Neural cell (in vitro differentiated cells): ENCODE measurements around the gene TECRL.

Experiments used
- CTCF ChIP-seq: fragments of 450-650 bp; IDR thresholded peaks from 2 replicates; pipeline ENCODE4 v1.5.1; 2014; ENCODE audit warnings: antibody characterized with exemption, mild to moderate bottlenecking, moderate library complexity; ENCODE audit not compliant: poor library complexity, severe bottlenecking
- POLR2AphosphoS5 ChIP-seq: IDR thresholded peaks from 2 replicates; pipeline ENCODE4 v1.6.1; 2012
- REST ChIP-seq: IDR thresholded peaks from 2 replicates; pipeline ENCODE4 v1.6.1; 2012; ENCODE audit warnings: borderline replicate concordance

GRCh38 chr4:64341711-64342110 is 67.5 kb downstream of the TECRL start:
- TF ChIP-seq CTCF, result no peak
- TF ChIP-seq REST, result no peak
- no peak for TF ChIP-seq POLR2AphosphoS5
